GM18505 (cell line): ENCODE data around the gene IGDCC3.
A peak's percentile ranks its signal among the peaks of the same experiment; 100 is the strongest.

Experiments
- ATAC-seq: cut with Tn5 transposase; IDR thresholded peaks from one replicate; pipeline ENCODE4 v1.9.1; 2021; ENCODE audit not compliant: unreplicated experiment
- POLR2A ChIP-seq: IDR thresholded peaks from 4 replicates; pipeline ENCODE4 v1.6.1; 2011; ENCODE audit warnings: borderline replicate concordance; ENCODE audit not compliant: insufficient read depth, insufficient read length; ENCODE audit errors: extremely low read depth

Gene IGDCC3

GRCh38 chr15:65390447-65390846, 12.6 kb upstream of the IGDCC3 start:
- no peak for ATAC-seq
- no peak for TF ChIP-seq POLR2A

- TF ChIP-seq POLR2A, result no peak
- no peak for ATAC-seq
These were observed 11.4 kb upstream of the IGDCC3 start for GRCh38 chr15:65389226-65389625.

- no peak for TF ChIP-seq POLR2A
- no peak for ATAC-seq
These were observed 10.7 kb upstream of the IGDCC3 start for GRCh38 chr15:65388306-65389080.

GRCh38 chr15:65386886-65387285, 9.1 kb upstream of the IGDCC3 start:
- ATAC-seq, result no peak
- no peak for TF ChIP-seq POLR2A

- no peak for TF ChIP-seq POLR2A
- ATAC-seq, result no peak
These were observed 8.6 kb upstream of the IGDCC3 start for GRCh38 chr15:65386376-65386775.

GRCh38 chr15:65385870-65386258, 8.1 kb upstream of the IGDCC3 start:
- TF ChIP-seq POLR2A, result no peak
- ATAC-seq, result no peak

GRCh38 chr15:65384895-65385869, 7.4 kb upstream of the IGDCC3 start:
- ATAC-seq, result peak; percentile 58
- no peak for TF ChIP-seq POLR2A

- TF ChIP-seq POLR2A, result no peak
- ATAC-seq, result no peak
These were observed 6.7 kb upstream of the IGDCC3 start for GRCh38 chr15:65384505-65384894.

GRCh38 chr15:65383991-65384390, 6.2 kb upstream of the IGDCC3 start:
- TF ChIP-seq POLR2A, result no peak
- no peak for ATAC-seq

- no peak for TF ChIP-seq POLR2A
These were observed 5.7 kb upstream of the IGDCC3 start for GRCh38 chr15:65383456-65383855.

GRCh38 chr15:65382921-65383320, 5.1 kb upstream of the IGDCC3 start:
- TF ChIP-seq POLR2A, result no peak
- ATAC-seq, result no peak

More at GRCh38 chr15:65383456-65383855, 5.7 kb upstream of the IGDCC3 start:
- no peak for ATAC-seq

GRCh38 chr15:65382146-65382491, 4.3 kb upstream of the IGDCC3 start:
- TF ChIP-seq POLR2A, result no peak

GRCh38 chr15:65381445-65382145, 3.8 kb upstream of the IGDCC3 start:
- TF ChIP-seq POLR2A, result no peak
- ATAC-seq, result no peak

More at GRCh38 chr15:65382146-65382491, 4.3 kb upstream of the IGDCC3 start:
- ATAC-seq, result no peak
